Esophagus squamous epithelium (tissue), 4 donors: ENCODE results near the gene KCNS1.

Experiments used
- CTCF ChIP-seq, 6 experiments: fragments of 450-650 bp in 4 of 6; fragments of 200-600 bp in 2 of 6; sonication (generic) in 2 of 6; IDR thresholded peaks; one replicate each; pipeline ENCODE4 v1.5.1; 2016 to 2019; ENCODE audit warnings: antibody characterized with exemption in 6 of 6, mild to moderate bottlenecking in 4 of 6, moderate library complexity in 4 of 6
- POLR2A ChIP-seq, 4 donors: fragments of 450-650 bp; IDR thresholded peaks; one replicate each; pipeline ENCODE4 v1.6.1; 2017; ENCODE audit warnings: antibody characterized with exemption in 4 of 4, mild to moderate bottlenecking in 4 of 4, moderate library complexity in 3 of 4

GRCh38 chr20:45059022-45059728, 41.8 kb downstream of the KCNS1 start:
- TF ChIP-seq CTCF (IDR thresholded peaks at IDR 0.05) (no peak), POLR2A (IDR thresholded peaks at IDR 0.05) (no peak)
